Natural killer cell (primary cell): ENCODE measurements around the gene PHAF1. TPM values are rescaled to one million over a fixed set of nuclear protein-coding genes. Genes with fewer than 3 reads are reported as not detected.

Experiments
- ATAC-seq, 3 donors: fragments of 150-1000 bp in 2 of 3; fragments of 200-7000 bp in 1 of 3; cut with Tn5 transposase; 1 replicate in 1 of 3; 2 replicates in 2 of 3; pipeline ENCODE4 v1.10.0; 2021; ENCODE audit warnings: mild to moderate bottlenecking in 2 of 3, moderate library complexity in 2 of 3
- DNase-seq, 2 donors: peaks; one replicate each; pipeline versions ENCODE4 v3.0.0 to v3.0.0-alpha.2; 2013 to 2021; ENCODE audit warnings: mixed read lengths in 1 of 2
- H3K27ac ChIP-seq: one replicate; pipeline ENCODE4 v1.5.1; 2013; ENCODE audit warnings: mild to moderate bottlenecking, low read length
- H3K27me3 ChIP-seq: one replicate; pipeline ENCODE4 v1.6.1; 2013; ENCODE audit warnings: low read length; ENCODE audit not compliant: control insufficient read depth, insufficient read depth
- H3K36me3 ChIP-seq: one replicate; pipeline ENCODE4 v1.6.1; 2013; ENCODE audit warnings: low read length; ENCODE audit not compliant: control insufficient read depth, insufficient read depth
- H3K4me1 ChIP-seq: one replicate; pipeline ENCODE4 v1.6.1; 2013; ENCODE audit warnings: low read length; ENCODE audit not compliant: control insufficient read depth, insufficient read depth
- H3K4me3 ChIP-seq: one replicate; pipeline ENCODE4 v1.5.1; 2013; ENCODE audit warnings: low read length
- H3K9me3 ChIP-seq: one replicate; pipeline ENCODE4 v1.6.1; 2013; ENCODE audit warnings: low read length; ENCODE audit not compliant: control insufficient read depth, insufficient read depth
- H3K27ac Mint-ChIP-seq, 2 donors: one replicate each; pipeline ENCODE4 v1.8.0; 2022; ENCODE audit warnings: mild to moderate bottlenecking in 2 of 2, mixed read lengths in 2 of 2, moderate library complexity in 1 of 2
- H3K27me3 Mint-ChIP-seq, 2 donors: one replicate each; pipeline ENCODE4 v1.8.0; 2022; ENCODE audit warnings: low read depth in 2 of 2, mixed read lengths in 2 of 2
- H3K36me3 Mint-ChIP-seq: one replicate; pipeline ENCODE4 v1.8.0; 2022; ENCODE audit warnings: mixed read lengths
- H3K4me1 Mint-ChIP-seq, 2 donors: one replicate each; pipeline ENCODE4 v1.8.0; 2022; ENCODE audit warnings: mixed read lengths in 2 of 2
- H3K4me3 Mint-ChIP-seq: one replicate; pipeline ENCODE4 v1.8.0; 2022; ENCODE audit warnings: mild to moderate bottlenecking, moderate library complexity, mixed read lengths
- H3K9me3 Mint-ChIP-seq, 2 donors: one replicate each; pipeline ENCODE4 v1.8.0; 2022; ENCODE audit warnings: mixed read lengths in 2 of 2
- WGBS: methylation state at CpG from one replicate; pipeline ENCODE4 v1.1.7; 2013; ENCODE audit warnings: missing lambda C conversion rate; ENCODE audit not compliant: insufficient coverage; 5-methylcytosine and 5-hydroxymethylcytosine counted together
- intact Hi-C: fragments of 100-400 bp; cut with micrococcal nuclease; formaldehyde crosslinking; loops from one replicate; pipeline ENCODE4 v1.14.2; 2022
- total RNA-seq, 4 donors: library from RNA; stranded (reverse); fragments of 120-200 nt in 1 of 4; gene quantifications; one replicate each; pipeline versions ENCODE4 v1.2.3 to v1.2.4, GENCODE V29; 2013 to 2022
- TF ChIP-seq, protein P1 (sequence below): fragments of 200-600 bp; IDR thresholded peaks from one replicate; pipeline ENCODE4 v1.8.0; 2022; ENCODE audit warnings: antibody characterized with exemption

PHAF1 gene
- total RNA-seq, 3 donors from 2014 or later (not counting 1 experiment from before 2014, with no cell fraction given), result 17.0 to 22.4 (median 22.0) TPM

DNA sequence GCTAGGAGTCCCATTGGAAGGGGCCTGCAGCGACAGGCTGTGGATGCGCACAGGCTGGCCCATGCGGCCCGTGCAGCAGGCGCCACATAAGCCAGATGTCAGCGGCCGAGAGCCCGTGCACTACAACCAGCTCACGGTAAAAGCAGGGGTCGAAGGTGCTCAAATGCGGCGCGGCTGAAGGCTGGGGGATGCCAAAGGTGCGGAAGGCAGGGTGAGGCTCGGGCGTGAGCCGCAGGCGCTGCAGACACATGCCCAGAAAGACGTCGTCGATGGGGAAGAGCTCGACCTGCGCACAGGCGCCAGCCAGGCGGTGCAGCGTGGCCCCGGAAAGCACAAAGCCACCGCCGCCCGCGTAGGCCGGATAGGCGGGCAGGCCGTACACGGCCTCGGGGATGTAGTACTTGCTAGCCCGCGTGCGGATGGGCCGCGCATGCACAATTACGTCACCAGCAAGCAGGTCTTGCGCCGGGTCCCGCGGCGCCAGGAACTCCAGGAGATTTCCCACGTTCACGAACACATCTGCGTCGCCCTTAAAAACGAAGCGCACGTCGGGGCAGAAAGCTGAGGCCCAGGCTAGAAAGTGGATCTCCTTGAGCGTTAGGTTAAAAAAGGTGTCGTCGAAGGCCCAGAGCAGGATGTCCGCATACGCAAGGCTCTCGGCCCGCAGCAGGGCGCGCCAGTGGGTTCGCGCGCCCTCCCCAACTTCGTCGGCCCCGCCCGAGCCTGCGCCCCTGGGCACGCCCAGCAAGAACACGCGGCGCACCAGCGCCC is 39.7 kb downstream of the PHAF1 start:
- H3K36me3 ChIP-seq, result peaks cover 25% of the 10 kb centered on the region
- no peak for ATAC-seq
- H3K4me1 Mint-ChIP-seq, result peaks cover 0 to 14% of the 10 kb centered on the region in 2 donors
- intact Hi-C loops, result no loop called here
- H3K27me3 Mint-ChIP-seq, result peaks cover 7 to 21% of the 10 kb centered on the region in 2 donors
- H3K27me3 ChIP-seq, result peaks cover 7% of the 10 kb centered on the region
- TF ChIP-seq, protein P1, sequence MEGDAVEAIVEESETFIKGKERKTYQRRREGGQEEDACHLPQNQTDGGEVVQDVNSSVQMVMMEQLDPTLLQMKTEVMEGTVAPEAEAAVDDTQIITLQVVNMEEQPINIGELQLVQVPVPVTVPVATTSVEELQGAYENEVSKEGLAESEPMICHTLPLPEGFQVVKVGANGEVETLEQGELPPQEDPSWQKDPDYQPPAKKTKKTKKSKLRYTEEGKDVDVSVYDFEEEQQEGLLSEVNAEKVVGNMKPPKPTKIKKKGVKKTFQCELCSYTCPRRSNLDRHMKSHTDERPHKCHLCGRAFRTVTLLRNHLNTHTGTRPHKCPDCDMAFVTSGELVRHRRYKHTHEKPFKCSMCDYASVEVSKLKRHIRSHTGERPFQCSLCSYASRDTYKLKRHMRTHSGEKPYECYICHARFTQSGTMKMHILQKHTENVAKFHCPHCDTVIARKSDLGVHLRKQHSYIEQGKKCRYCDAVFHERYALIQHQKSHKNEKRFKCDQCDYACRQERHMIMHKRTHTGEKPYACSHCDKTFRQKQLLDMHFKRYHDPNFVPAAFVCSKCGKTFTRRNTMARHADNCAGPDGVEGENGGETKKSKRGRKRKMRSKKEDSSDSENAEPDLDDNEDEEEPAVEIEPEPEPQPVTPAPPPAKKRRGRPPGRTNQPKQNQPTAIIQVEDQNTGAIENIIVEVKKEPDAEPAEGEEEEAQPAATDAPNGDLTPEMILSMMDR, result no peak
- WGBS, result 81% methylated on average over 77 of the region's 77 CpGs
- H3K9me3 ChIP-seq, result no peaks in the 10 kb centered on the region
- no peak overlapping the region for H3K27ac ChIP-seq
- H3K4me3 ChIP-seq, result no peak overlapping the region
- peak overlapping the region; percentile 45 for H3K4me3 Mint-ChIP-seq
- no peaks in the 10 kb centered on the region for H3K36me3 Mint-ChIP-seq
- peaks cover 8% of the 10 kb centered on the region for H3K4me1 ChIP-seq
- DNase-seq, result no peak
- H3K27ac Mint-ChIP-seq, result no peak overlapping the region
- no peaks in the 10 kb centered on the region for H3K9me3 Mint-ChIP-seq

DNA sequence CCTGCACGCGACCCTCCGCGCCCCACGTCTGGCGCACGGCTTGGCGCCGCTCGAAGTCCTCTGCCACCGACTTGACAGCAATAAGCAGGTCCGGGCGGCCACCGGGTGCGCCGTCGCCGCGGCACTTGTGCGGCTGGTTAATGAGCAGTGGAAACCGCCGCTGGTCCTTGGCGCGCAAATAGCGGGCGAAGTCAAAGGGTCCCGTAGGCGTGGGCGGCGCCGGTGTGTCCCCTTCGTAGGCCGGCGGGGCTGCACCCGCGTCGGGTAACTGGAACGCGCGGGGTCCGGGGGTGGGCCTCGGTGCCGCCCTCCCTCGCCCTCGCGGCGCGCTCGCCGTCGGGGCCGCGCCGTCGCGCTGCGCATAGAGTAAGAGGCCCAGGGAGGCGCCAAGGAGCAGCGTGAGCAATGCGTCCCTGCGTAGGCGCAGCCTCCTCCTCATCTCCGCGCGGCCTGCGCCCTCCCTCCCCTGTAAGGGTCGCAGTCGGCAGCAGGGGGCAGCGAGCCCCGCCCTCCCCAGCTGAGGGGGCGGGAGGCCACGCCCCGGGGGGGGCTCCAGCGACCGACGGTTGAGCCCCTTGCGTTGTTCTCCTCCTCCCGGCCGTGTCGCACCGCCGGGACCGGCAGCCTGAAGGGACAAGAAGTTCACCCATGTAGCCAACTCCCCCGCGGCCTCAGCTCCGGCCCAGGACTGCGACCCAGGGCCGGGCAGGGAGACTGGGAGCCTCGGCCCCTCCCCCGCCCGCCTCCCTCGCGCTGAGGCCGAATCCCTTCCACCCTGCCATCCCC is 40.5 kb downstream of the PHAF1 start:
- Histone ChIP-seq H3K27ac (no peak overlapping the region), H3K4me1 (peaks cover 14% of the 10 kb centered on the region), H3K36me3 (peaks cover 18% of the 10 kb centered on the region), H3K27me3 (peaks cover 7% of the 10 kb centered on the region), H3K4me3 (peak overlapping the region; percentile 13), H3K9me3 (no peaks in the 10 kb centered on the region)
- TF ChIP-seq, protein P1, result no peak
- H3K27me3 Mint-ChIP-seq, result peaks cover 7 to 21% of the 10 kb centered on the region in 2 donors
- no peak overlapping the region for H3K4me3 Mint-ChIP-seq
- DNase-seq (peak in 1 of 2 donors; percentile 64), ATAC-seq (peak in 2 of 3 donors; percentile 46 to 49)
- H3K9me3 Mint-ChIP-seq, result no peaks in the 10 kb centered on the region
- H3K4me1 Mint-ChIP-seq, result peaks cover 0 to 16% of the 10 kb centered on the region in 2 donors
- no peaks in the 10 kb centered on the region for H3K36me3 Mint-ChIP-seq
- no peak overlapping the region for H3K27ac Mint-ChIP-seq
- intact Hi-C loops, result no loop called here
- WGBS, result 12% methylated on average over 94 of the region's 94 CpGs

- intact Hi-C loops, result no loop called here
- H3K27me3 ChIP-seq, result peaks cover 7% of the 10 kb centered on the region
- peaks cover 20% of the 10 kb centered on the region for H3K4me1 ChIP-seq
- ATAC-seq, result no peak
- peaks cover 0 to 21% of the 10 kb centered on the region in 2 donors for H3K4me1 Mint-ChIP-seq
- no peaks in the 10 kb centered on the region for H3K9me3 Mint-ChIP-seq
- peak within 1 kb of the TSS; percentile 13 for H3K4me3 ChIP-seq
- H3K9me3 ChIP-seq, result no peaks in the 10 kb centered on the region
- no peak within 1 kb of the TSS for H3K27ac Mint-ChIP-seq
- 3% methylated on average over 34 of the region's 34 CpGs for WGBS
- H3K27ac ChIP-seq, result no peak within 1 kb of the TSS
- no peaks in the 10 kb centered on the region for H3K36me3 Mint-ChIP-seq
- TF ChIP-seq, protein P1, result no peak
- peak within 1 kb of the TSS; percentile 74 for H3K4me3 Mint-ChIP-seq
- peaks cover 7 to 21% of the 10 kb centered on the region in 2 donors for H3K27me3 Mint-ChIP-seq
- peaks cover 11% of the 10 kb centered on the region for H3K36me3 ChIP-seq
- peak in 1 of 2 donors; percentile 56 for DNase-seq
These were observed 41.2 kb downstream of the PHAF1 start, which contains the start of gene B3GNT9 for GRCh38 chr16:67150833-67151396. B3GNT9 (minus strand) TSS chr16:67150998; CDS start chr16:67150485, 513 bp downstream.
